ENCODE data around the gene HSD3B7.
A peak's percentile ranks its signal among the peaks of the same experiment; 100 is the strongest.

DNA sequence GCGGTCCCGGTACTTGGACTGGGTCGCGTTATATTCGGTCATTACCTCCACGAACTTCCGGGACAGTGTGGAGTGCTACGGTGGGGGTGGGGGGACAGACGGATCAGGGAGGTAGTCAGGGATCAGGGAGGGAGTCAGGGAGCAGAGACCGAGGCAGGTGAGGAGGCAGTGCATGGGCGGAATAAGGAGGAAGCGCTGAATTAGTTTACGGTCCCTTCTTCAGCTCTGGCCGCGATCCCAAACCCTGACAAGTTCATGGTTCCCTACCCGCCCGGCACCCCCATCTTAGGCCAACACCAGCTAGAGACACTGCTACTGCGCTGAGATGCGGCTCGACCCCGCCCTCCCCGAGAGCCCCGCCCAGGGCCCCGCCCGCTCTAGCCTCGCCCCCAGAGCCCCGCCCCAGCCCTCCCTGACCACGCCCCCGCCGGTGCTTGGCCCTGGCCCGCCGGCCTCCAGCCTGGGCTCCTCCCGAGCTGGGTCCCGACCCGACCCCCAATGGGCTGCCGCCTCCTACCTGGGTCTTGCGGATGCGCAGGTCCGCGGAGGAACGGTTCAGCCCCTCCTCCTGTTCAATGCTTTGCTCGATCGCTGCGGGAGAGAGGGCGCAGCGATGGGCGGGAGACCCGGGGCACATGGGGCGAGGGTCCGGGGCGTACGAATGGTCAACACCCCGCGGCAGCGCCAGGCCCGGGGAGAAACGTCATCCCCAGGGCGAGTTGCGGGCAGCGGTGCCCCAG, 12.1 kb downstream of the HSD3B7 start:
- peak in 2 of 4 donors; percentile 30 to 69 for TF ChIP-seq POLR2A (IDR thresholded peaks at IDR 0.05)
- TF ChIP-seq, protein P1, sequence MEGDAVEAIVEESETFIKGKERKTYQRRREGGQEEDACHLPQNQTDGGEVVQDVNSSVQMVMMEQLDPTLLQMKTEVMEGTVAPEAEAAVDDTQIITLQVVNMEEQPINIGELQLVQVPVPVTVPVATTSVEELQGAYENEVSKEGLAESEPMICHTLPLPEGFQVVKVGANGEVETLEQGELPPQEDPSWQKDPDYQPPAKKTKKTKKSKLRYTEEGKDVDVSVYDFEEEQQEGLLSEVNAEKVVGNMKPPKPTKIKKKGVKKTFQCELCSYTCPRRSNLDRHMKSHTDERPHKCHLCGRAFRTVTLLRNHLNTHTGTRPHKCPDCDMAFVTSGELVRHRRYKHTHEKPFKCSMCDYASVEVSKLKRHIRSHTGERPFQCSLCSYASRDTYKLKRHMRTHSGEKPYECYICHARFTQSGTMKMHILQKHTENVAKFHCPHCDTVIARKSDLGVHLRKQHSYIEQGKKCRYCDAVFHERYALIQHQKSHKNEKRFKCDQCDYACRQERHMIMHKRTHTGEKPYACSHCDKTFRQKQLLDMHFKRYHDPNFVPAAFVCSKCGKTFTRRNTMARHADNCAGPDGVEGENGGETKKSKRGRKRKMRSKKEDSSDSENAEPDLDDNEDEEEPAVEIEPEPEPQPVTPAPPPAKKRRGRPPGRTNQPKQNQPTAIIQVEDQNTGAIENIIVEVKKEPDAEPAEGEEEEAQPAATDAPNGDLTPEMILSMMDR (IDR thresholded peaks at IDR 0.05), result no peak
